ENCODE data around the gene CA12.

GRCh38 chr15:63331456-63331855 is 50.2 kb downstream of the CA12 start:
- TF ChIP-seq, protein P1, sequence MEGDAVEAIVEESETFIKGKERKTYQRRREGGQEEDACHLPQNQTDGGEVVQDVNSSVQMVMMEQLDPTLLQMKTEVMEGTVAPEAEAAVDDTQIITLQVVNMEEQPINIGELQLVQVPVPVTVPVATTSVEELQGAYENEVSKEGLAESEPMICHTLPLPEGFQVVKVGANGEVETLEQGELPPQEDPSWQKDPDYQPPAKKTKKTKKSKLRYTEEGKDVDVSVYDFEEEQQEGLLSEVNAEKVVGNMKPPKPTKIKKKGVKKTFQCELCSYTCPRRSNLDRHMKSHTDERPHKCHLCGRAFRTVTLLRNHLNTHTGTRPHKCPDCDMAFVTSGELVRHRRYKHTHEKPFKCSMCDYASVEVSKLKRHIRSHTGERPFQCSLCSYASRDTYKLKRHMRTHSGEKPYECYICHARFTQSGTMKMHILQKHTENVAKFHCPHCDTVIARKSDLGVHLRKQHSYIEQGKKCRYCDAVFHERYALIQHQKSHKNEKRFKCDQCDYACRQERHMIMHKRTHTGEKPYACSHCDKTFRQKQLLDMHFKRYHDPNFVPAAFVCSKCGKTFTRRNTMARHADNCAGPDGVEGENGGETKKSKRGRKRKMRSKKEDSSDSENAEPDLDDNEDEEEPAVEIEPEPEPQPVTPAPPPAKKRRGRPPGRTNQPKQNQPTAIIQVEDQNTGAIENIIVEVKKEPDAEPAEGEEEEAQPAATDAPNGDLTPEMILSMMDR (IDR thresholded peaks at IDR 0.05), result no peak
- TF ChIP-seq POLR2A (IDR thresholded peaks at IDR 0.05) (no peak), POLR2AphosphoS5 (IDR thresholded peaks at IDR 0.05) (no peak)

Data from upper lobe of left lung (tissue), 4 donors.